Right kidney (tissue), 1 donor: ENCODE results near the gene KCNA3.
"Not testable (repeated sequence)": the region's sequence is repeated elsewhere in the genome, so short reads cannot be mapped to it uniquely, and the experiment has no call there.

Experiments
- DNase-seq: peaks from one replicate; pipeline ENCODE4 v3.0.0-alpha.2; 2016

Gene KCNA3

DNA sequence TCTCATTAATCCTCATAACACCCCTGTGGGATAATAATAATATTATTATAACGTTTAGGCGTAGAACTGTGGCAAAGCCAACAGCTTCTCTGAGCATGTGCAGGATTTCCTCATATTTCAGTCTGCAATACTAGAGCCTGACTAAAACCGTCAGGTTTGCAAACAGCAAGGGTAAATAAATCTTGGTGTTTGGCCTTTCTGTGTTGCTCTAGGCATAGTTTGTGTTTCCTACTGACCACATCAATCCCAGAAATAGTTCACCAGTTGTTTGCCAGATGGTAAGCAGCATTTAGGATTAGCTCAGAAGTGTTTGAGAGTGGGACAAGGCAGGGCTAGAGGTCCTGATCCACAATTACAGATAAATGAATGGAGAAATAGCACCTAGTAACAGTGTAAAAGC lies 2.8 kb upstream of the KCNA3 start:
- DNase-seq: no peak

DNA sequence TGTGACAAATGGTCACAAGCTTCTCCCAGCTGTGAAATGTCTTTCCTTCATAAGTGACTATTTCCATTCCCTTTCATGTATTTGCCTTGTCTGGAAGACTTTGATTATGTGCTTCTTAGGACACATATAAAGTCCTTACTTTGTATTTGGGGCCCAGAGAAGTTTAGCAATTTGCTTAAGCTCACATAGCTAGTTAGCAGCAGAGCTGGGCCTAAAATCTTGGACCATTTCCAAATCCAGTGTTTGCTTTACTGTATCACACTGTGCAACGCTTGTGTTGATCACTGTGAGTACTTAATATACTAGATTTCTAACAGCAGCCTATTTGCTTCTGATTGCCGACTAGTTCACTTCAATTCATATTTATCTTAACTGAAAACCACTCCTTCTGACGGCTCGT lies 2.2 kb upstream of the KCNA3 start:
- no peak for DNase-seq

DNA sequence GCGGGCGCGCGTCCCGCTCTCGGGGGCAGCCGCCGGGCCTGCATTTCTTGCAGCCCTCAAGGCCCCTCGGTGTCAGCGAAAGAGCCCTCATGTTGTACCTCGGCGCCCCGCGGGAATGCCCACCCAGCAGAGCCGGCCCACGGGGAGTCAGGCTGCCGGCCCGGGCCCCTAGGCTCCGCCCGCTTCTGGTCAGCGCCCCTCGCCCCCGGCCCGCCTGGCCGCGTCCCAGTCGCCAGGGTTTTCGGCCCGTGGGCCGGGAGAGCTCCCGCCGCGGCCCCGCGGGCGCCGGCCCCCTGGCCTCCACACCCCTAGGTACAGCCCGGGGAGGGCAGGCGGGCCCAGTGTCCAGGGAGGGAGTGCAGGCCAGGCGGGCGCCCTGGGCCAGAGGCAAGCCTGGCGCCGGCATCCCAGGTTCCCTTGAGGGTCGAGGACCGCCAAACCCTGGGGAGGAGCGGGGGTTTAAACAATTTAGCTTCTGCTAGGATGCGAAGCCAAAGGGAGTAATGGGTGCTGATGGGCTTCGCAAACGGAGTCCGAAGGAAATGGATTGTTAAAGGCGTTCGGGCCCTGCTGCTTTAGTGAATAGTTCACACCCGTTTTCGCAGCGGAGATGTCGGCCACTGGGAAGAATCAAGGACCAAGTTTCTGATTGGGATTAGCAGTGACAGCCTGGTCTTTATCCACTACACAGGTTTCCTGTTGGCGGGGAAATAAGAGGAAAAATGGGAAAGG lies 486 bp upstream of the KCNA3 start:
- no peak for DNase-seq

DNA sequence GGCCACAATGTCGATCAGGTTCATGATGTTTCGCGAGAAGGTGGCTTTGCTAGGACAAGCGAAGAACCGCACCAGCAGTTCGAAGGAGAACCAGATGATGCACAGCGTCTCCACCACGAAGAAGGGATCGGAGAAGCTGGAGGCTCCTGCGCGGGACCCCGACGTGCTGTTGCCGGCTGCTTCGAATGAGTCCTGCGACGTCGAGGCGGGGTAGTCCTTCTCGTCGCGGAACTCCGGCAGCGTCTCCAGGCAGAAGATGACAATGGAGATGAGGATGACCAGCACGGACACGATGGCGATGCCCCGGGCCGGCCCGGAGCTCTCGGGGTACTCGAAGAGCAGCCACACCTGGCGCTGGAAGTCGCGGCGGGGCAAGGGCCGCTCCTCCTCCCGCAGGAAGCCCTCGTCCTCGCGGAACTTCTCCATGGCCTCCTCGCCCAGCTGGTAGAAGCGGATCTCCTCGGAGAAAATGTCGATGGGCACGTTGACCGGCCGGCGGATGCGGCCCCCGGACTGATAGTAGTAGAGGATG lies 869 bp downstream of the KCNA3 start:
- no peak for DNase-seq

DNA sequence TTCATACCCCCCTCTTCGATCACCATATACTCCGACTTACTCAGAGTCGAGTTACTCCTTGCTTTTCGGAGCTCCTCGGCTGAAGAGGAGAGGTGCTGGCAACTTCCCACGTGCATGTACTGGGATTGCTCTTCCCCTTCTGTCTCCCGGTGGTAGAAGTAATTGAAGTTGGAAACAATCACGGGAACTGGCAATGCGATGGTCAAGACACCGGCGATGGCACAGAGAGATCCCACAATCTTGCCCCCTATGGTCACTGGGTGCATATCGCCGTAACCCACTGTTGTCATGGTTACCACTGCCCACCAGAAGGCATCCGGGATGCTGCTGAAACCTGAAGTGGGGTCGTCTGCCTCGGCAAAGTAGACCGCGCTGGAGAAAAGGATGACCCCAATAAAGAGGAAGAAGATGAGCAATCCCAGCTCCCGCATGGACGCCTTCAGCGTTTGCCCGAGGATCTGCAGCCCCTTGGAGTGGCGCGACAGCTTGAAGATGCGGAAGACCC lies 1.5 kb downstream of the KCNA3 start:
- no peak for DNase-seq

DNA sequence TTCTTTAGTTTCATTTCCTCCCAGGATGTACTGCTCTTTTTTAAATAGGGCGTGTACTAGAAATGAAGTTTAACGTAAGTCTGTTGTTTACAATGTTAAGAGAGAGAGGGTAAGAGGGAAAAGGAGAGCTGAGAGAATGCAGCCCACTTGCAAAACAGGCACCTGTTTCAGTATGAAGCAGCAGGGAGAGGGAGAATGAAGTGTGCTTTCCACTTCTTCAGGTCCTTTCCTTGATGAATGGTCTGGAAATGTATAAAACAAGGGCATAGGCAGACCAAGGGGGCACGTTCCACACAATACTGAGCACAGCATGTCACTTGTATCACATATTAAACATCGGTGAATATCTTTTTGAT lies 2.0 kb downstream of the KCNA3 start:
- no peak for DNase-seq

DNA sequence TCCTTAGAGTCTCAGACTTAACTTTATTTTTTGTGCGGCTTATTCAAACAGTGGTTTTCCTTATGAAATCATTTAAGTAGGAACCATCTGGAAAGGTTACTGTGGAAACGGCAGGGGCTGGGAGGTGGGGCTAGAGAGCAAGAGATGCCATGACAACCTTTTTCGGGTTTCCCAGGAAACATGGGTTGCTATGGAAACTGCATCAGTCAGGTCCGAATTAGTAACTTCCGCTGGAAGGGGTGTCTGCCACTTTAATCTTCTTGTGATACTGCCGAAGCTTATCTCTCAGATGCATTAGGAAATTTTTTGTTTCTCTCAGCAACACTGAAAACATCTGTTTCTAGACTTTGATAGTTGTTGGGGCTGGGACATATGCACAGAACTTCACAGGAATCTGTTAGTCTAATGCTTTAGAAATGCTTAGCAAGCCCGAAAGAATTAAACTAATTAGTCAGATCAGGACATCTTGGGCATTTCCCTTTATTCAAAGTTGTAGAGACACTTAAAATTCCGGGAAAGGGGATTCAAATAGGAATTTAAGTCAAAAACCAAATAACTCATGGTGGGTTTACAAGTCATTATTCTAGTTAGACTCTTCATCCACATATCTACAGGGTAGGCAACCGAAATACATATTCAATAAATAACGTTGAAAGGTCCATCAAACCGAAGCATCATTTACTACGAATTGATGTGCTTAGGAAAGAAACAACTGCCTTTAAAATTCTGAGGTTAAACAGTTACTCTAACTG lies 2.6 kb downstream of the KCNA3 start:
- no peak for DNase-seq

DNA sequence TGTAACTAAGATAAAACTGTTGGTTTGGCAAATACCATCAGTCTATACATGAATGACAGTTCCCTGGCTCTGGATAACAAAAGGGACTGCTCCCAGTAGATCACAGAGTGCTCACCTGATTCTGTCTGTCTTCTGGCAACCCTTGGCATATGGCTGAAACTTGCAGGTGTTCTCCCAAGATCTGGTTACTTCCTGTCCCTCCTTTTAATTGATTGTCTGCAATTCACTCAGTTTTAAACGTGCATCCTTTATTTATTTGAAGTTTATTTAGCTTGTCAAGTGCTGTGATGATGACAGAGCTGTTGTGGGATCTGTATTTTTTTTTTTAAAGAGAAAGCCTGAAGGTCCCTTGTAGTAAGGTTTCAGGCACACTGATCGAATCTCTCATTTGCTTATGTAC lies 3.4 kb downstream of the KCNA3 start:
- no peak for DNase-seq

DNA sequence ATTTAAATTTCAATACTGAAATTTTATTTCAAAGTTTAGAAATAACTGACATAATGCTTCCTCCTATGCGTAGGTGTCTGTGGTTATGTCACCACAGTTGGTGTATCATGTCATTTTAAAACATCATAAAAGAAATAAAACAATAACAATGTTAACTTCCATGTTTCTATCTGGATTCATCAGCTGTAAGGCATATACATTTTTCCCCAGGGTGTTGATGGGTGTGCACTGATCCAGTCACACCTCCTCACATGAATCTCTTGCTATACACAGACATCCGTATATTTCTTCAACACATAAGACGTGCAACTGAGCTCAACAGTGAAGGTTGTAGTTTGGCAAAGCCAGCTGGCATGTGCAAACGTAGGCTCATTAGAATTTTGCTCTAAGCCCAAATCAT lies 6.2 kb downstream of the KCNA3 start:
- no peak for DNase-seq

DNA sequence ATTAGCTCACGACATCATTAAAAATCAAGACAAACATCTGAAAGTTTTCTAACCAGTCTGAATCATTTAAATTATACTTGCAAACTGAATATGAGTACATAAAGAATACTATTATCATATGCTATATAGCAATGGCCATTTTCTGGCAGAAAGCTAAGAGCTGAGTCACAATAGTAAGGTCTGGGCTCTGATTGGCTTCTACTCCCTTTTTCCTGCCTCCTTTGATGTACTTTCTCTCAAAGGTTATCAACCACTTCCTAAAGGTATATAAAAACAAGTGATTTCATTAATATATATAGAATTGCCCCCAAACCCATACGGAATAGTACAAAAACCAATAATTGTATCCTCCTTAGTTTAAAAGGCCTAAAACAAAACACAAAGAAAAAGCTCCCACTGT lies 7.0 kb downstream of the KCNA3 start:
- no peak for DNase-seq

DNA sequence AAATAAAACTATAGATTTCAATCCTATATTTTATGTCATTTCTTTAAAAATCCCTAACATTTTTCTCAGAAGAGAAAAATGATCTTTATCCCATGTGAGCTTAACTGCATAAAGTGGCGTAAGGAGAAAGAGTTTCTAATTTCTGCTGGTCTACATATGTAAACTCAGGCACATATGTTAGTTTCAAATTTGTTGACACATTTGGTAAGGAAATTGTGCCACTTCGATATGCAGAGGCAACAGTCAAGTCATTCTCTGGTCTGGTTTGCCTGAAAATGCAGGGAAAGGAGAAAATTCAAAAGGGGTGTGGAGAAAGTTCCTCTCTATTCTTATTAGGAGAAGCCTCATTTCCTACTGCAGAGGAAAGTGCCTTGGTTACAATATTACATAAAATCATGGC lies 11.5 kb downstream of the KCNA3 start:
- DNase-seq: no peak

DNA sequence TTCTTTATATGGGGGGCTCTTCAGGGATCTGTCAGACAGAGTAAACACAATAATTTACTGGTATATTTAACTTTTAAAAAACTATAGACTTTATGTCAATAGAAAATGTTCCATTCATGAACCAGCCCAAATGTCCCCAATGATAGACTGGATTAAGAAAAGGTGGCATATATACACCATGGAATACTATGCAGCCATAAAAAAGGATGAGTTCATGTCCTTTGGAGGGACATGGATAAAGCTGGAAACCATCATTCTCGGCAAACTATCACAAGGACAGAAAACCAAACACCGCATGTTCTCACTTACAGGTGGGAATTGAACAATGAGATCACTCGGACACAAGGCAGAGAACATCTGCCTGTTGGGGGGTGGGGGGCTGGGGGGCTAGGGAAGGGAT lies 15.2 kb downstream of the KCNA3 start:
- not testable (repeated sequence) for DNase-seq

DNA sequence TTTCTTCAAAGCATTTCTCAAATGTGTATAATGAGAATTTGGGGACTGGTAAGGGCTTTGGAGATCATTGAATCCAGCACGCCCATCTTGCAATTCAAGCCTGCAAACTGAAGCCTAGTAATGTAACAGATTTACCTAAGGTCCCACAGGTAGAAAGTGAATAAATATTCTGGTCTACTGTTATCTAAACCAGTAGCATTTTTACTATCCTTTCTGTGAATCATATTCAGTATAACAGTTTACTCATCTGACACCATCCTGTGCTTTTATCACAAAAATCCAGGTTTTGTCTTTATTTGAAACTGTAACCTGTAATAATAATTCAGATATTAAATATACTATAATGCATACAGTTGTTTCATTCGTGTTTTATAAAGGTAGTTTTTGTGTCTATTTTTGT lies 17.4 kb downstream of the KCNA3 start:
- no peak for DNase-seq

DNA sequence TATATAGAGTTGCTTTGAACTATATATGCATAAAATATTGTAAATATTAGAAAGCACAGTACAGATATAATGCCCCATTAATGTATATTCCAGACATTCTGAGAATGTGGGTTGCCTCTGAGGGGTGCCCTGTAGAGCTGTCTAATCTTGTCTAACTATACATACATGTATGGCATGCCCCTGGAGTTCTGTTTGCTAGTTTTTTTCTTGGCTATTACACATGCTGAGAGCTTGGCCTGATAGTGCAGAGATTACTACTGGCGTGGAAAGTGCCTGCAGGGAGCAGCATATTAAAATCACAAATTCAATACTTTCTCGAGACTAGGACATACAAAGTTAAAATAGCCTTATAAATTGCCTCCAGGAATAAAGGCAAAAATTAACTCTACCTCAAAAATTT lies 24.1 kb downstream of the KCNA3 start:
- DNase-seq: no peak

DNA sequence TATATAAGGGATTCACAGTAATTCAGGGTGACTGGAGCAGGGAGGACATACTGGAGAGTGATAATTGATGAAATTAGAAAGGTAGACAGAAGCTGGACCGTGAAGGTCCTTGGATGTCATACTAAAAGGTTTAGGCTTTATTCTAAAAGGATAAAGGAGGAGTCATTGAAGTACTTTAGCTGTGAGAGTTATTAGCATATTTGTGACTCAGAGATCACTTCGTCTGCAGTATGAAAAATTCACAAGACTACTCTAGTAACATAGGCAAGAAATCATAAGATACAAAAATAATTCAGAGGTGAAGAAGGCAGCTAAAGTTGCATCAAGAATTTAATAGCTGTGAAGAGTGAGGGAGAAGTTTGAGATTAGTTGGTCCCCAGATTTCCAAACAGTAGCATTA lies 26.3 kb downstream of the KCNA3 start:
- no peak for DNase-seq

DNA sequence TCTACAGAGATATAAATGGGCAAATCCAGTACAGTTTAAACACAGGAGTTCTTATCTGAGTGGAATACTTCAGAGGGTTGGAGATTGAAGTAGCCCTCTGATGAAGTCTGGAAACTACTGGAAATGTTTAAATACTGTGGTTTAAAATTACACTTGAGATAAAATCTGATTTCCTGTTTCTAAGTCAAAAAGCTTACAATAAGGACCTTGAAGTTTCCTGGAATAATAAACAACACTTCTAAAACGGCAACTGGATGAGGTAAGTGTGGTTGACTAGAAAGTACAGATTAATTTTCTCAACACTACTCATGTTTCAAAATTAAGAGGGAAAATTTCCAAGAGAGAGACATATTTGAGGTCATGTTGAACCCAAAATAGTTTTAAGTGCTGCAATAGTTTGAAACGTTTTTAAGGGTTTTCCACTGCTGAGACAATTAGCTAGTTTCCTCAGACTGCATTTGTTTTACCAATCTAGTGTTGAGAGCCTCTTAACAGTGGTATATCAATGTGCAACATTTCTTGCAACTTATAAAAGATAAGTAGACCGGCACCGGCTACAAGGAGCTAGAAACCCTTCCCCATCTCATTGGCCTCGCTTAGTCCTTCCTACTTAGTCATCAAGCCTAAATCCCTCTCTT lies 27.4 kb downstream of the KCNA3 start:
- DNase-seq: no peak

DNA sequence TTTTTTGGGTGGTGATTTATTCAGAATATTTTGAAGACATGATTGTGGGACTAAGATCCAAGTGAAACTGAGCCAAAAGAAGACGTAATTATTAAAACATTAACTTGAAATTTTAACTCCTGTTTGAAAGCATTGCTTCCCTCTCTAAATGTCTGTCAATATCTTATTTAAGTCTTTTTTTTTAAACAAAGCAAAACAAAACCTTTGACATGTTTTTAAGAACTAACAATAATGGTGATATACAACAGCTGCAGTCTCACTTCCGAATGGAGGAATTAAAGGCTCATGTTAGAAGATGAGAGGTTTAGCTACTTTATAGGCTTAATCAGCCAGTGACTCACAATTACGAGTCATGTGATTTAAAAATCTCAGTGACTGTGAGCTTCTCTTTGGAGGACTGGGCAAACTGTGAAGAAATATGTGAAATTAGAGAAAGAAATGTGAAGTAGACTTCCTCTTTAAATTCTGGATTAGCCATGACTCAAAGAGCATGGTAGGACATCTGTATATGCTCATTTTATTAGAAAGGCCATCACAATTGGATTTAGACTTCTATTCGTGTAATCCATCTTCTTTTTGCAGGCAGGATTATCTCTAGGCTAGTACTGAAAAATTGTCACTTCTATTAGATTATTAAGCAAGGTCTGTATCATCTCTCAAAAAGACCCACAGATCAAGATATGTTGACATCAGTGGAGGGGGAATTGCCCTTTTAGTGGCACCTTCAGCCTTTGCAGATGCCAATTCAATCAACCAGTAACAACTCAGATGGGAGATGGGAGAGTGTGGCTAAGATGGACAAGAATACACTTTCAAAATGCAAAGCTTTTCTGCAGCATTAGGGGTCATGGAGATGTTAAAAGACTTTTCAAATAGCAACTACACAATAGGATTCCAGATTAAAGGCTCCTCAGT lies 28.7 kb downstream of the KCNA3 start:
- DNase-seq: no peak

DNA sequence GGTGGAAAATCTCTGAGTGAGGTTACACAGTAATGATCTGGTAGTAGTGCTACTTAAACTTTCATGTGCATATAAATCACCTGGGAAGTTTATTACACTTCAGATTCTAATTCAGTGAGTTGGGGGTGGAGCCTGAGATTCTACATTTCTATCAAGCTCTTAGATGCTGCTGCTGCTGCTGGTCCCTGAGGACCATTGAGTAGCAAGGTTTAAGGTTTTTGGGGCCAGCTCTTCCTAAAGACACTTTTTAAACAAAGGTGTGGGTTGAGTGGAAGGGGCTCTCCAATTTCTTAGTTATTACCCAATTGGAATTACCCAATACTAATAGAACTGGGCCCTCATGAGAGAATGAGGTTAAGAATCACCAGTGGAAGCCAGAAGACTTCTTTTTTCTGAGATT lies 29.5 kb downstream of the KCNA3 start:
- no peak for DNase-seq

DNA sequence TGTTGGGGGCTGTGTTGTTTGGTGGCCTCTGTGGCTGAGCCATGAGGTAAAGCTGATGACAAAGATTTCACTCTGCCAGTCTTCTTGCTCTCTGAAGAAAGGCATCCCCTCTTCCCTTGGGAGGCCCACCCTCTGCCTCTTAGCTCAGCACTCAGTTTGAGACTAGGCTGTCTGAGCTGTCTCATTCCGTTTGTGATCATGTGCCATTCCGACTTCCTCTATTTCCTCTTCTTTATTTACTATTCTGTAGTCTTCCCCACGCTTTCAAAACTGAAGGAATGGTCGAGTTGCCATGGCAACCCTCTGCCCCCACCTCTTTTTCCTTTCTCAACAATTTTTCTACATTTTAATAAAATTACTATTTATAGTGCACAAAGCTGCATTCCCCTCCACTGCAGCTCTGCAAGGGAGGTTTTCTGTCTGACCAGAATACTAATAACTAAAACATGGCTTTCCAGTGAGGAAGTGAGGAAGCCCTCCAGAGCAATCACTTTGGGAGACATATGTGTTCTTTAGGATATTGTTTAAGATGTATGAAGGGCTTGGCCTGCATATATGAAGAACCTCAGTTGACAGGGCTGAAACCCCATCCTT lies 30.8 kb downstream of the KCNA3 start:
- DNase-seq: no peak

DNA sequence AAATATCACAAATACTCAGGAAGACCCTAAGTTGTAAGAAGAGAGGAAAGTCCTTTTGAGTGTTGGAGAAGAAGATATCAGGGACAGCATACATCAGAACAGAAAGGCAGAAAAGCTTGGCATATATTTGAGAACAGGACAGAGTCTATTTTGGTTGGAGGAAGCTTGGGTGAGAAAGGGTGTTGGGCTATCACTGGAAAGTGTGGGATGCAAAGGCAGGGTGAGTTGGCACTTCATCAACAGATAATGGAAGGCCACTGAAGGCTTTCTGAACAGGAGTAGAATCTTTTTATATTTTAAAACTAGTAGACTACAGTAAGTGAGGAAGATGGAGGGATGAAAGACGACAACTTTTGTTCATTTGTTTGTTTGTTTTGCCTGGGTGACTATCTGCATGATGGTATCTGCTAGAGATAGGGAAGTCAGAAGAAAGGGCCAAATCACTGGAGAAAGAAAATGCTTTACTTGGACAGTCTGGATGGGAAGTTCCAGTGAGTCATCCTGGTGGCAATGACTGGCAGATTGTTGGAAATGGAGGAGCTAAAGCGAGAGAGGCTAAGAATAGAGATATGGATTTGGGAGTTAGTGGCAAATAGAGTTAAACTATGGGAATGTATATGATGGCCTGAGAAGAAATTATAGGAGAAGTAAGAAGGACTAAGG lies 34.9 kb downstream of the KCNA3 start:
- no peak for DNase-seq

DNA sequence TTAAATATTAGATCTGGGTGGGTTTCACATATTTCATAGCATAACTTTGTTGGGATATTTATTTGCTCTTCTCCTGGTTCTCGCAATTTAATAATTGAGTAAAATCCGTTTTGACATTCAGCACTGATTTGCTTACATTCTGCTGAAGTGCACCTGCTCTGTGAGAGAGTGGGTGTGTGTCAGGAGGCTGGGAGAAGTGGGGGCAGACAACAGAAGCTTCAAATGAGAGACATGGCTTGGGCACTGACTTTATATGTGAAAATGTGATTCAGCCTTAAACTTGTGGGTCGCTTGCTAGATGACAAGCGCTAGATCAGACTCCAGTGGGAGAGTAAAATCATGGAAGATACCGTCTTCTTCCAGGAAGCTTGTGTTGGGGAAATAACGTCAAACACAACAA lies 36.2 kb downstream of the KCNA3 start:
- no peak for DNase-seq
